H9 (cell line): ENCODE data around the gene TSPEAR. TPM values are rescaled to one million over a fixed set of nuclear protein-coding genes. Genes with fewer than 3 reads are reported as not detected.

ENCODE experiments used
- DNase-seq: peaks from one replicate; pipeline ENCODE4 v3.0.0-alpha.2; 2017
- H2AFZ ChIP-seq: one replicate; pipeline ENCODE4 v1.6.1; 2013; ENCODE audit warnings: mild to moderate bottlenecking, low read length, control low read depth, moderate library complexity
- H2AK5ac ChIP-seq: 2 replicates; pipeline ENCODE4 v1.6.1; 2013; ENCODE audit warnings: low read length, control low read depth, mixed read lengths; ENCODE audit not compliant: insufficient read length
- H2BK120ac ChIP-seq: one replicate; pipeline ENCODE4 v1.6.1; 2013; ENCODE audit warnings: low read depth, mild to moderate bottlenecking, low read length, control low read depth, inconsistent platforms; ENCODE audit not compliant: poor library complexity, severe bottlenecking
- H2BK12ac ChIP-seq: 2 replicates; pipeline ENCODE4 v1.6.1; 2013; ENCODE audit warnings: low read length, control low read depth, mixed read lengths, low read depth; ENCODE audit not compliant: insufficient read length
- H2BK15ac ChIP-seq: 2 replicates; pipeline ENCODE4 v1.6.1; 2013; ENCODE audit warnings: low read depth, low read length, control low read depth
- H2BK20ac ChIP-seq: one replicate; pipeline ENCODE4 v1.6.1; 2013; ENCODE audit warnings: low read depth, mild to moderate bottlenecking, low read length, control low read depth, inconsistent platforms; ENCODE audit not compliant: poor library complexity, severe bottlenecking
- H2BK5ac ChIP-seq: 2 replicates; pipeline ENCODE4 v1.6.1; 2013; ENCODE audit warnings: low read length, control low read depth, mixed read lengths; ENCODE audit not compliant: insufficient read length
- H3K14ac ChIP-seq: 2 replicates; pipeline ENCODE4 v1.6.1; 2013; ENCODE audit warnings: low read length, control low read depth; ENCODE audit not compliant: insufficient read depth
- H3K18ac ChIP-seq: 2 replicates; pipeline ENCODE4 v1.6.1; 2013; ENCODE audit warnings: low read depth, mild to moderate bottlenecking, mixed read lengths, low read length, control low read depth; ENCODE audit not compliant: insufficient read length
- H3K23ac ChIP-seq: 2 replicates; pipeline ENCODE4 v1.6.1; 2013; ENCODE audit warnings: low read length, control low read depth, mixed read lengths, low read depth; ENCODE audit not compliant: insufficient read length
- H3K23me2 ChIP-seq: 2 replicates; pipeline ENCODE4 v1.6.1; 2013; ENCODE audit warnings: low read depth, mild to moderate bottlenecking, mixed read lengths, low read length, control low read depth; ENCODE audit not compliant: insufficient read length, poor library complexity, severe bottlenecking
- H3K27ac ChIP-seq: 2 replicates; pipeline ENCODE4 v1.5.1; 2013; ENCODE audit warnings: low read length, control low read depth, mixed read lengths, low read depth; ENCODE audit not compliant: insufficient read length
- H3K27me3 ChIP-seq: 2 replicates; pipeline ENCODE4 v1.6.1; 2013; ENCODE audit warnings: low read length, control low read depth, inconsistent platforms; ENCODE audit not compliant: insufficient read depth
- H3K4ac ChIP-seq: 2 replicates; pipeline ENCODE4 v1.6.1; 2013; ENCODE audit warnings: low read depth, mild to moderate bottlenecking, control low read depth, inconsistent platforms, low read length, moderate library complexity
- H3K4me1 ChIP-seq: 2 replicates; pipeline ENCODE4 v1.6.1; 2013; ENCODE audit warnings: low read length, control low read depth, inconsistent platforms; ENCODE audit not compliant: insufficient read depth
- H3K4me2 ChIP-seq: 2 replicates; pipeline ENCODE4 v1.6.1; 2013; ENCODE audit warnings: low read length, control low read depth, mixed read lengths; ENCODE audit not compliant: insufficient read length, insufficient read depth
- H3K56ac ChIP-seq: 2 replicates; pipeline ENCODE4 v1.6.1; 2013; ENCODE audit warnings: low read depth, mild to moderate bottlenecking, mixed read lengths, low read length, control low read depth; ENCODE audit not compliant: insufficient read length
- H3K79me1 ChIP-seq: 2 replicates; pipeline ENCODE4 v1.6.1; 2013; ENCODE audit warnings: low read depth, mild to moderate bottlenecking, moderate library complexity, low read length, control low read depth, inconsistent platforms; ENCODE audit not compliant: insufficient read depth, poor library complexity, severe bottlenecking
- H3K79me2 ChIP-seq: 2 replicates; pipeline ENCODE4 v1.6.1; 2013; ENCODE audit warnings: low read length, control low read depth, inconsistent platforms; ENCODE audit not compliant: insufficient read depth
- H3K9ac ChIP-seq: 2 replicates; pipeline ENCODE4 v1.6.1; 2013; ENCODE audit warnings: low read length, control low read depth, mixed read lengths; ENCODE audit not compliant: insufficient read length; ENCODE audit errors: extremely low read depth
- H3K9me3 ChIP-seq: one replicate; pipeline ENCODE4 v1.6.1; 2013; ENCODE audit warnings: low read depth, low read length, inconsistent platforms; ENCODE audit not compliant: control insufficient read depth
- H3T11ph ChIP-seq: one replicate; pipeline ENCODE4 v1.6.1; 2013; ENCODE audit warnings: mild to moderate bottlenecking, low read length, control low read depth, inconsistent platforms
- H4K20me1 ChIP-seq: one replicate; pipeline ENCODE4 v1.6.1; 2013; ENCODE audit not compliant: control insufficient read depth, insufficient read length, insufficient read depth
- H4K5ac ChIP-seq: 2 replicates; pipeline ENCODE4 v1.6.1; 2013; ENCODE audit warnings: low read depth, mild to moderate bottlenecking, mixed read lengths, low read length, control low read depth; ENCODE audit not compliant: insufficient read length
- H4K8ac ChIP-seq: replicated peaks from 2 replicates; pipeline ENCODE4 v1.6.1; 2013; ENCODE audit warnings: low read length, control low read depth, mixed read lengths, low read depth; ENCODE audit not compliant: insufficient read length
- H4K91ac ChIP-seq: 2 replicates; pipeline ENCODE4 v1.6.1; 2013; ENCODE audit warnings: low read depth, mild to moderate bottlenecking, moderate library complexity, mixed read lengths, low read length, control low read depth; ENCODE audit not compliant: insufficient read length
- H3K27ac Mint-ChIP-seq, 3 experiments: 2 replicates in 2 of 3; 3 replicates in 1 of 3; pipeline ENCODE4 v1.8.0; 2020 to 2021; ENCODE audit warnings: mixed read lengths in 3 of 3, mild to moderate bottlenecking in 1 of 3, moderate library complexity in 1 of 3
- H3K27me3 Mint-ChIP-seq: 2 replicates; pipeline ENCODE4 v1.8.0; 2021; ENCODE audit warnings: low read depth, mild to moderate bottlenecking, moderate library complexity, mixed read lengths
- H3K36me3 Mint-ChIP-seq, 3 experiments: 2 replicates in 2 of 3; 3 replicates in 1 of 3; pipeline ENCODE4 v1.8.0; 2020 to 2021; ENCODE audit warnings: low read depth in 3 of 3, mixed read lengths in 3 of 3; ENCODE audit not compliant: insufficient read depth in 1 of 3
- H3K4me1 Mint-ChIP-seq, 2 experiments: 2 replicates each; pipeline ENCODE4 v1.8.0; 2020; ENCODE audit warnings: mixed read lengths in 2 of 2
- H3K4me3 Mint-ChIP-seq, 2 experiments: 2 replicates in 1 of 2; 3 replicates in 1 of 2; pipeline ENCODE4 v1.8.0; 2020 to 2021; ENCODE audit warnings: mild to moderate bottlenecking in 2 of 2, mixed read lengths in 2 of 2, moderate library complexity in 1 of 2
- H3K9me3 Mint-ChIP-seq, 2 experiments: 2 replicates in 1 of 2; 3 replicates in 1 of 2; pipeline ENCODE4 v1.8.0; 2020; ENCODE audit warnings: mild to moderate bottlenecking in 2 of 2, mixed read lengths in 2 of 2, moderate library complexity in 1 of 2
- WGBS: extraction: QIAGEN DNeasy Blood & Tissue Kit; methylation state at CpG from one replicate; pipeline ENCODE4 v1.1.7; 2013; ENCODE audit warnings: missing lambda C conversion rate, low lambda C conversion rate, mixed read lengths; ENCODE audit not compliant: insufficient read length; ENCODE audit errors: extremely low coverage; 5-methylcytosine and 5-hydroxymethylcytosine counted together
- total RNA-seq: library from RNA; stranded (reverse); gene quantifications from 2 replicates; pipeline ENCODE4 v1.2.1, GENCODE V29; 2021
- TF ChIP-seq, protein P1 (sequence below): fragments of 200-600 bp; sonication (generic); conservative IDR thresholded peaks from 3 replicates; pipeline ENCODE4 v1.8.0; 2021; ENCODE audit warnings: antibody characterized with exemption, mild to moderate bottlenecking

The TSPEAR gene
- total RNA-seq, 1 experiment from 2014 or later, result 1.3 TPM

DNA sequence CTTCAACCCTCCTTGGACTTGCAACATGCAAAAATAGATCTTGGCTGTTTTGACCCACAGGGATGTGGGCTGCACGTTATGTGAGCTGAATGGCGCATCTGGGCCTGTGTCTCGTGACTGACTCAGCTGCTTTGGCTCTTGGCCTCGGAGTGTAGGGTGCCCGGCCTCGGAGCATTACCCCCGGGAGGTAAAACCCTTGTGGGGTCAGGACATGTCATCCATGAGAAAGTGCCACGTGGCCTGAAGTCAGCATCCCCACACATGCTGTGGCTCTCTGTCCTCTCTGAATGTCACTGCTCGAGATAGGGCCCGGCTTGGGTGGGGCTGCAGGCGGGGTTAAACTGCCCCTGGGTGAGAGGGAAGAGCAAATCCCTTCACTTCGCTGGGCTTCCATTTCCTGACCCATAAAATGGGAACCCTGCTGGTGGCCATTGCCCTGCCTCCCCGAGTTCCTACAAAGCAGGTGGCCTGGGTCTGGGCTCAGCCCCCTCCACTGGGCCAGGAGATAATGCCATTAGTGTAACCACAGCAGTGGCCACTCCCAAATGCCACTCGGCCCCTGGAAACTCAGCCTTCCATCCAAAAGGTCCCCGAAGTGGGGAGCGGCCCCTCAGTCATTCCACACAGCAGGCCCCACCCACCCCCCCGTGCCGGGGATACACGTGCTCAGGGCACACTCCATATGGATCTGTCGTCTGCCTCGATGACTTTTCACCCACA, 22.8 kb upstream of the TSPEAR start:
- peaks cover 48 to 49% of the 10 kb centered on the region in 2 experiments for H3K4me1 Mint-ChIP-seq
- no peak overlapping the region for H2BK20ac ChIP-seq
- no peak overlapping the region for H2BK15ac ChIP-seq
- no peak overlapping the region for H2BK120ac ChIP-seq
- H3K4ac ChIP-seq, result no peak overlapping the region
- H4K91ac ChIP-seq, result no peak overlapping the region
- H4K20me1 ChIP-seq, result no peaks in the 10 kb centered on the region
- H3K27ac Mint-ChIP-seq, result no peak overlapping the region
- no peaks in the 10 kb centered on the region for H3K9me3 Mint-ChIP-seq
- no peaks in the 10 kb centered on the region for H3K4me1 ChIP-seq
- H3K36me3 Mint-ChIP-seq, result peaks cover 0 to 10% (median 2%) of the 10 kb centered on the region in 3 experiments; a peak in 3 of 7 replicates
- no peak overlapping the region for H2BK12ac ChIP-seq
- H2AK5ac ChIP-seq, result no peak overlapping the region
- TF ChIP-seq, protein P1, sequence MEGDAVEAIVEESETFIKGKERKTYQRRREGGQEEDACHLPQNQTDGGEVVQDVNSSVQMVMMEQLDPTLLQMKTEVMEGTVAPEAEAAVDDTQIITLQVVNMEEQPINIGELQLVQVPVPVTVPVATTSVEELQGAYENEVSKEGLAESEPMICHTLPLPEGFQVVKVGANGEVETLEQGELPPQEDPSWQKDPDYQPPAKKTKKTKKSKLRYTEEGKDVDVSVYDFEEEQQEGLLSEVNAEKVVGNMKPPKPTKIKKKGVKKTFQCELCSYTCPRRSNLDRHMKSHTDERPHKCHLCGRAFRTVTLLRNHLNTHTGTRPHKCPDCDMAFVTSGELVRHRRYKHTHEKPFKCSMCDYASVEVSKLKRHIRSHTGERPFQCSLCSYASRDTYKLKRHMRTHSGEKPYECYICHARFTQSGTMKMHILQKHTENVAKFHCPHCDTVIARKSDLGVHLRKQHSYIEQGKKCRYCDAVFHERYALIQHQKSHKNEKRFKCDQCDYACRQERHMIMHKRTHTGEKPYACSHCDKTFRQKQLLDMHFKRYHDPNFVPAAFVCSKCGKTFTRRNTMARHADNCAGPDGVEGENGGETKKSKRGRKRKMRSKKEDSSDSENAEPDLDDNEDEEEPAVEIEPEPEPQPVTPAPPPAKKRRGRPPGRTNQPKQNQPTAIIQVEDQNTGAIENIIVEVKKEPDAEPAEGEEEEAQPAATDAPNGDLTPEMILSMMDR, result no peak
- H3K4me3 Mint-ChIP-seq, result no peak overlapping the region
- peak; percentile 20 for DNase-seq
- H3K79me2 ChIP-seq, result no peaks in the 10 kb centered on the region
- H3K79me1 ChIP-seq, result no peaks in the 10 kb centered on the region
- peaks cover 9% of the 10 kb centered on the region for H3K27me3 Mint-ChIP-seq
- H3K27ac ChIP-seq, result no peak overlapping the region
- no peak overlapping the region for H3K23ac ChIP-seq
- H2AFZ ChIP-seq, result no peak overlapping the region
- H3K4me2 ChIP-seq, result no peak overlapping the region
- H3K18ac ChIP-seq, result no peak overlapping the region
- WGBS, result no CpG with 5 or more reads among the region's 21 CpGs
- no peak overlapping the region for H2BK5ac ChIP-seq
- no peak overlapping the region for H4K5ac ChIP-seq
- no peaks in the 10 kb centered on the region for H3K9me3 ChIP-seq
- no peak overlapping the region for H3K56ac ChIP-seq
- H3K9ac ChIP-seq, result no peak overlapping the region
- no peaks in the 10 kb centered on the region for H3K27me3 ChIP-seq
- H3K14ac ChIP-seq, result no peak overlapping the region; the same call in 1 of the 2 replicates
- no peak overlapping the region for H4K8ac ChIP-seq
- peaks cover 3% of the 10 kb centered on the region for H3K23me2 ChIP-seq
- H3T11ph ChIP-seq, result no peak overlapping the region
